HepG2 (cell line): ENCODE measurements around the gene COG5. TPM values are rescaled to one million over a fixed set of nuclear protein-coding genes. Genes with fewer than 3 reads are reported as not detected.

Experiments
- AFF4 ChIP-seq: sonication (generic); formaldehyde crosslinking; IDR thresholded peaks from 2 replicates; pipeline ENCODE4 v1.4.0; 2020; ENCODE audit warnings: missing genetic modification reagents
- CENPX ChIP-seq: sonication (generic); formaldehyde crosslinking; IDR thresholded peaks from 2 replicates; pipeline ENCODE4 v1.9.0; 2021; ENCODE audit warnings: mild to moderate bottlenecking, missing genetic modification reagents, moderate library complexity
- CHD2 ChIP-seq: IDR thresholded peaks from 2 replicates; pipeline ENCODE4 v1.6.1; 2011; ENCODE audit warnings: low read depth, low read length, improper control_type of control experiment
- E2F5 ChIP-seq: sonication (generic); formaldehyde crosslinking; conservative IDR thresholded peaks from 2 replicates; pipeline ENCODE4 v1.4.0; 2020; ENCODE audit warnings: missing genetic modification reagents
- FOSL2 ChIP-seq: sonication (generic); formaldehyde crosslinking; IDR thresholded peaks from 2 replicates; pipeline ENCODE4 v1.4.0; 2020; ENCODE audit warnings: missing genetic modification reagents
- GFI1 ChIP-seq: sonication (generic); formaldehyde crosslinking; IDR thresholded peaks from 2 replicates; pipeline ENCODE4 v1.5.0; 2020; ENCODE audit warnings: missing genetic modification reagents, mild to moderate bottlenecking, borderline replicate concordance
- IRX3 ChIP-seq: sonication (generic); formaldehyde crosslinking; IDR thresholded peaks from 2 replicates; pipeline ENCODE4 v1.8.1; 2023; ENCODE audit warnings: mild to moderate bottlenecking, low read depth, missing genetic modification reagents, borderline replicate concordance
- NFAT5 ChIP-seq: sonication (generic); formaldehyde crosslinking; IDR thresholded peaks from 2 replicates; pipeline ENCODE4 v1.4.0; 2020; ENCODE audit warnings: missing genetic modification reagents
- NFE2 ChIP-seq: sonication (generic); formaldehyde crosslinking; IDR thresholded peaks from 2 replicates; pipeline ENCODE4 v1.4.0; 2020; ENCODE audit warnings: missing genetic modification reagents
- NFE2L1 ChIP-seq: sonication (generic); formaldehyde crosslinking; IDR thresholded peaks from 2 replicates; pipeline ENCODE4 v1.4.0; 2020; ENCODE audit warnings: missing genetic modification reagents, mild to moderate bottlenecking, borderline replicate concordance
- POLR2G ChIP-seq: fragments of 200-400 bp; formaldehyde crosslinking; IDR thresholded peaks from 2 replicates; pipeline ENCODE4 v1.6.1; 2018; ENCODE audit warnings: mild to moderate bottlenecking, low read depth, low read length, moderate library complexity
- RBM22 ChIP-seq: fragments of 200-400 bp; formaldehyde crosslinking; optimal IDR thresholded peaks from 2 replicates; pipeline ENCODE3; 2017; ENCODE audit warnings: mild to moderate bottlenecking, low read length, moderate library complexity
- RNF2 ChIP-seq: fragments of 450-650 bp; conservative IDR thresholded peaks from 2 replicates; pipeline ENCODE4 v1.6.1; 2016; ENCODE audit warnings: low read depth
- SAP130 ChIP-seq: IDR thresholded peaks from 2 replicates; pipeline ENCODE4 v1.6.1; 2016; ENCODE audit warnings: low read depth
- TEAD3 ChIP-seq: optimal IDR thresholded peaks from 2 replicates; pipeline ENCODE3; 2016; ENCODE audit warnings: borderline replicate concordance
- TSC22D2 ChIP-seq: sonication (generic); formaldehyde crosslinking; IDR thresholded peaks from 2 replicates; pipeline ENCODE4 v1.5.1; 2020; ENCODE audit warnings: missing genetic modification reagents, mild to moderate bottlenecking, borderline replicate concordance
- ZNF230 ChIP-seq: sonication (generic); formaldehyde crosslinking; IDR thresholded peaks from 2 replicates; pipeline ENCODE4 v1.4.0; 2020; ENCODE audit warnings: mild to moderate bottlenecking, missing genetic modification reagents
- ZNF572 ChIP-seq: sonication (generic); formaldehyde crosslinking; IDR thresholded peaks from 2 replicates; pipeline ENCODE4 v1.5.1; 2020; ENCODE audit warnings: mild to moderate bottlenecking, missing genetic modification reagents
- ZNF766 ChIP-seq: sonication (generic); formaldehyde crosslinking; IDR thresholded peaks from 2 replicates; pipeline ENCODE4 v1.5.0; 2020; ENCODE audit warnings: missing genetic modification reagents, borderline replicate concordance
- ZNF879 ChIP-seq: sonication (generic); formaldehyde crosslinking; IDR thresholded peaks from 2 replicates; pipeline ENCODE4 v1.8.1; 2023; ENCODE audit warnings: missing genetic modification reagents
- polyA plus RNA-seq, 8 experiments: library from polyadenylated mRNA; depleted of rRNA in 3 of 8; stranded (reverse) in 7 of 8; unstranded in 1 of 8; fragments of >200 nt; fragmentation: Illumina TruSeq in 4 of 8; extraction: Trizol in 4 of 8; gene quantifications; 2 replicates each; pipeline versions ENCODE4 v1.2.1 to v1.2.3, GENCODE V29; 2011 to 2016; ENCODE audit warnings: low read depth in 4 of 8, missing spikeins in 1 of 8, mixed read lengths in 1 of 8; ENCODE audit not compliant: insufficient read depth in 1 of 8
- total RNA-seq, 5 experiments: library from RNA; depleted of rRNA; stranded (reverse); fragments of >200 nt; fragmentation: Illumina TruSeq; extraction: Trizol; gene quantifications; 2 replicates each; pipeline ENCODE4 v1.2.3, GENCODE V29; 2016; ENCODE audit warnings: low read depth in 1 of 5

Gene COG5
- total and polyA plus RNA-seq, 2 of the 13 experiments (the other 11 are each of a cell fraction or from before 2014, with no cell fraction given): 20.4 to 31.3 TPM

GRCh38 chr7:107579885-107580715, 16.4 kb upstream of the COG5 start, which contains the start of gene BCAP29 (continued):
- no peak for TF ChIP-seq NFAT5
- no peak for TF ChIP-seq ZNF766 (CRISPR knock-in tag)
- TF ChIP-seq NFE2: no peak
- TF ChIP-seq RBM22: peak; percentile 50
- TF ChIP-seq ZNF572 (CRISPR knock-in tag): no peak
- TF ChIP-seq AFF4 (CRISPR knock-in tag): no peak
- TF ChIP-seq SAP130: peak; percentile 69
- TF ChIP-seq FOSL2 (CRISPR knock-in tag): no peak; the same call in 1 of the 2 replicates
- no peak for TF ChIP-seq CENPX (CRISPR knock-in tag)
- TF ChIP-seq TSC22D2 (CRISPR knock-in tag): no peak
- TF ChIP-seq NFE2L1: no peak
- no peak for TF ChIP-seq GFI1 (CRISPR knock-in tag)
- TF ChIP-seq TEAD3 (CRISPR knock-in tag): no peak
- no peak for TF ChIP-seq ZNF230 (CRISPR knock-in tag)
- TF ChIP-seq CHD2: no peak
- TF ChIP-seq ZNF879: no peak
- no peak; the same call in 1 of the 2 replicates for TF ChIP-seq IRX3 (CRISPR knock-in tag)
- TF ChIP-seq RNF2: no peak
- TF ChIP-seq E2F5: no peak
- peak; percentile 82 for TF ChIP-seq POLR2G
